K562 (cell line): ENCODE measurements around the gene BTBD1. TPM values are rescaled to one million over a fixed set of nuclear protein-coding genes. Genes with fewer than 3 reads are reported as not detected.

Experiments used
- ARNT ChIP-seq, 2 experiments: fragments of 450-650 bp; IDR thresholded peaks; 2 replicates each; pipeline ENCODE4 v1.6.1; 2016; ENCODE audit warnings: mild to moderate bottlenecking in 1 of 2
- CEBPZ ChIP-seq: fragments of 150-350 bp; IDR thresholded peaks from 2 replicates; pipeline ENCODE4 v1.6.1; 2014; ENCODE audit warnings: low read depth, mild to moderate bottlenecking, low read length, borderline replicate concordance
- CUX1 ChIP-seq: fragments of 200-800 bp; sonication (Bioruptor generic); IDR thresholded peaks from 2 replicates; pipeline ENCODE4 v1.6.1; 2016; ENCODE audit warnings: missing genetic modification characterization, missing compliant biosample characterization
- FIP1L1 ChIP-seq: fragments of 200-400 bp; formaldehyde crosslinking; IDR thresholded peaks from 2 replicates; pipeline ENCODE4 v1.6.1; 2018; ENCODE audit warnings: mild to moderate bottlenecking, low read depth, low read length; ENCODE audit not compliant: poor library complexity, severe bottlenecking
- FOSL1 ChIP-seq: fragments of 200-800 bp; sonication (Bioruptor generic); conservative IDR thresholded peaks from 2 replicates; pipeline ENCODE4 v1.6.1; 2016; ENCODE audit warnings: missing genetic modification characterization, missing compliant biosample characterization
- HMG20A ChIP-seq: fragments of 450-650 bp; formaldehyde crosslinking; conservative IDR thresholded peaks from 2 replicates; pipeline ENCODE4 v1.4.0; 2020; ENCODE audit warnings: mild to moderate bottlenecking, mixed read lengths
- JUND ChIP-seq, 2 experiments: IDR thresholded peaks; 2 replicates in 1 of 2; 3 replicates in 1 of 2; pipeline ENCODE4 v1.6.1; 2011; ENCODE audit warnings: borderline replicate concordance in 2 of 2, low read depth in 2 of 2, low read length in 2 of 2, improper control_type of control experiment in 1 of 2, missing biosample characterization in 1 of 2, missing genetic modification characterization in 1 of 2, missing genetic modification reagents in 1 of 2
- NBN ChIP-seq: fragments of 450-650 bp; IDR thresholded peaks from 2 replicates; pipeline ENCODE4 v1.6.1; 2016; ENCODE audit warnings: low read depth, mild to moderate bottlenecking
- OTX1 ChIP-seq: fragments of 450-650 bp; formaldehyde crosslinking; IDR thresholded peaks from 2 replicates; pipeline ENCODE4 v1.4.0; 2022; ENCODE audit warnings: mild to moderate bottlenecking
- RBM22 ChIP-seq: fragments of 200-400 bp; formaldehyde crosslinking; IDR thresholded peaks from 2 replicates; pipeline ENCODE4 v1.6.1; 2018; ENCODE audit warnings: low read length, low read depth; ENCODE audit not compliant: poor library complexity, severe bottlenecking
- SETDB1 ChIP-seq: IDR thresholded peaks from one replicate; pipeline ENCODE4 v1.6.1; 2012; ENCODE audit warnings: low read length, control low read depth, inconsistent platforms
- SIN3B ChIP-seq: fragments of 450-650 bp; IDR thresholded peaks from 2 replicates; pipeline ENCODE4 v1.6.1; 2017; ENCODE audit warnings: low read depth, mild to moderate bottlenecking, moderate library complexity
- SRF ChIP-seq, 2 experiments: fragments of 250-450, 450-650 bp in 1 of 2; sonication (Bioruptor Pico) in 1 of 2; sonication (generic) in 1 of 2; formaldehyde crosslinking; IDR thresholded peaks; 2 replicates each; pipeline versions ENCODE4 v1.5.0 to v1.5.1; 2020 to 2022; ENCODE audit warnings: mild to moderate bottlenecking in 1 of 2, missing genetic modification reagents in 1 of 2
- ZBTB5 ChIP-seq: fragments of 450-650 bp; IDR thresholded peaks from 2 replicates; pipeline ENCODE4 v1.6.1; 2017; ENCODE audit warnings: antibody characterized with exemption
- ZC3H8 ChIP-seq: fragments of 450-650 bp; IDR thresholded peaks from 2 replicates; pipeline ENCODE4 v1.6.1; 2017
- polyA plus RNA-seq, 8 experiments: library from polyadenylated mRNA; depleted of rRNA in 4 of 8; stranded (reverse) in 5 of 8; unstranded in 3 of 8; fragments of >200 nt; fragmentation: Nextera tagmentation in 2 of 8; fragmentation: Illumina TruSeq in 1 of 8; extraction: Ambion mirVana in 2 of 8; extraction: Trizol in 1 of 8; gene quantifications; 2 replicates each; pipeline versions ENCODE4 v1.2.1 to v1.2.3, GENCODE V29; 2011 to 2014; ENCODE audit warnings: inconsistent platforms in 1 of 8, missing spikeins in 1 of 8
- total RNA-seq, 7 experiments: library from RNA; depleted of rRNA in 6 of 7; stranded (reverse); fragments of >200 nt in 6 of 7; fragmentation: Illumina TruSeq in 2 of 7; extraction: Trizol in 2 of 7; gene quantifications; 2 replicates each; pipeline versions ENCODE4 v1.2.1 to v1.2.3, GENCODE V29; 2011 to 2021; ENCODE audit warnings: low replicate concordance in 1 of 7

BTBD1 gene
- total and polyA plus RNA-seq, 9 of the 15 experiments (the other 6 are each of a cell fraction or from before 2014, with no cell fraction given): 19.4 to 106 (median 90.4) TPM

DNA sequence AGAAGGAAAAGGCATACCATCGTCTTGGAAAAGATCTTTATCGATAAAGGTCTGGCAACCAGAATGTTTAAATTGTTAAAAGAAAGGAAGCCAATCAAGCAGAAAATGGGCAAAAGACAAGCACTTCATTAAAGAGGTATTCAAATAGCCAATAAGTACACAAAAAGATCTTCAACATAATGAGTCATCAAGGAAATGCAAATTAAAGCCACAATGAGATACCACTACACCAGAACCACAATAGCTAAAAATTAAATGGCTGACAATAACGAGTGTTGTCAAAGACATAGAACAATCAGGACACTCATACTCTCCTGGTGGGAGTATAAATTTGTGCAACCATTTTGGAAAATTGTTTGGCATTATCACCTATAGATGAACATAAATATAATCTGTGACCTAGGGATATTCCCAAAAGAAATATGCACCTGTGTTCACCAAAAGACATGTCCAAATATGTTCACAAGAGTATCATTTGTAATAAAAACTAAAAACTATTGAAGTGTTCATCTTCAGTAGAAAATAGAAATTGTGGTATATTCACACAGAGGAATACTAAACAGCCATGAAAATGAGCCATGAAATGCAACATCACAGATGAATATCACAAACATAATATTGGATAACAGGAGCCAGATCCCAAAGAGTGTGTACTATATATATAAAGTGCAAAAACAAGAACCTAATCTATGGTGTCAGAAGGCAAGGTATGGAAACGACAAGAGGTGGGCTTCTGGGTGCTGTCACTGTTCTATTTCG lies 14.4 kb upstream of the BTBD1 start (continued):
- TF ChIP-seq FIP1L1: no peak
- no peak for TF ChIP-seq NBN
- TF ChIP-seq SETDB1: no peak
- no peak for TF ChIP-seq OTX1 (CRISPR knock-in tag)
- TF ChIP-seq SRF (CRISPR knock-in tag; IDR thresholded peaks at IDR 0.05): no peak
- TF ChIP-seq HMG20A: no peak
- no peak for TF ChIP-seq RBM22
- TF ChIP-seq CEBPZ: no peak
- peak; percentile 79 for TF ChIP-seq FOSL1 (tag)
- no peak for TF ChIP-seq CUX1 (CRISPR knock-in tag)
- no peak for TF ChIP-seq ZC3H8
- TF ChIP-seq ARNT (IDR thresholded peaks at IDR 0.05): no peak
- peak; percentile 81 for TF ChIP-seq JUND (IDR thresholded peaks at IDR 0.05; ENCODE audit: borderline replicate concordance, low read depth, low read length)
- peak; percentile 63; the same call in 1 of the 3 replicates for TF ChIP-seq JUND (tag; IDR thresholded peaks at IDR 0.05; ENCODE audit: borderline replicate concordance, low read depth, low read length)
- no peak for TF ChIP-seq ZBTB5
- TF ChIP-seq SIN3B: no peak
